ENCODE measurements around the gene GPRC5C.

- TF ChIP-seq YY1 (IDR thresholded peaks at IDR 0.05; ENCODE audit: low read depth) (no peak), ZBTB7A (IDR thresholded peaks at IDR 0.05; ENCODE audit: low read depth) (no peak), TCF12 (IDR thresholded peaks at IDR 0.05; ENCODE audit: low read depth) (no peak), TAF1 (IDR thresholded peaks at IDR 0.05; ENCODE audit: low read depth) (no peak), MAX (IDR thresholded peaks at IDR 0.05) (no peak), RAD21 (IDR thresholded peaks at IDR 0.05; ENCODE audit: low read depth) (no peak)
These were observed 19.3 kb upstream of the GPRC5C start for GRCh38 chr17:74412581-74412980.

Measured in Ishikawa (cell line).